ENCODE measurements around the gene DGCR6L. TPM values are rescaled to one million over a fixed set of nuclear protein-coding genes. Genes with fewer than 3 reads are reported as not detected.
"Not testable (repeated sequence)": the region's sequence is repeated elsewhere in the genome, so short reads cannot be mapped to it uniquely, and the experiment has no call there.

DGCR6L gene
- total RNA-seq, 5 donors from 2014 or later (not counting 1 experiment from before 2014, with no cell fraction given), result 34.9 to 50.7 (median 46.7) TPM

GRCh38 chr22:20281473-20281872, 38.4 kb downstream of the DGCR6L start:
- WGBS (ENCODE audit: insufficient coverage), result 69% methylated on average over 3 of the region's 9 CpGs
- H3K4me1 ChIP-seq (ENCODE audit: control insufficient read depth in 1 of 2, extremely low read depth in 1 of 2, insufficient read depth in 2 of 2, low read length in 2 of 2); POLR2A ChIA-PET; H3K27ac ChIP-seq (ENCODE audit: low read length); H3K9me3 Mint-ChIP-seq; H3K4me3 ChIP-seq (ENCODE audit: control insufficient read depth in 1 of 2, extremely low read depth in 1 of 2, low read length in 1 of 2); H3K27me3 Mint-ChIP-seq; CTCF ChIA-PET; H3K9me3 ChIP-seq; H3K27ac Mint-ChIP-seq; H3K36me3 Mint-ChIP-seq; DNase-seq; H3K36me3 ChIP-seq (ENCODE audit: control insufficient read depth in 2 of 2, extremely low read depth in 1 of 2, insufficient read depth in 1 of 2, low read length in 1 of 2); H3K4me3 Mint-ChIP-seq; ATAC-seq (replicated peaks in 1 of 4); H3K4me1 Mint-ChIP-seq: not testable (repeated sequence)
- peaks cover 0 to 13% of the 10 kb centered on the region in 2 experiments for H3K27me3 ChIP-seq (replicated peaks in 1 of 2; ENCODE audit: control insufficient read depth in 2 of 2, extremely low read depth in 1 of 2, insufficient read depth in 2 of 2, low read length in 1 of 2)

GRCh38 chr22:20280866-20281265, 39.0 kb downstream of the DGCR6L start:
- WGBS (ENCODE audit: insufficient coverage), result 100% methylated on average over 1 of the region's 12 CpGs
- H3K4me3 Mint-ChIP-seq, result no peak overlapping the region

GRCh38 chr22:20280163-20280562, 39.7 kb downstream of the DGCR6L start:
- ATAC-seq (replicated peaks in 1 of 4); H3K27ac Mint-ChIP-seq; H3K9me3 Mint-ChIP-seq; H3K27me3 ChIP-seq (replicated peaks in 1 of 2; ENCODE audit: control insufficient read depth in 2 of 2, extremely low read depth in 1 of 2, insufficient read depth in 2 of 2, low read length in 1 of 2); H3K4me1 Mint-ChIP-seq; H3K9me3 ChIP-seq; POLR2A ChIA-PET; H3K36me3 Mint-ChIP-seq; H3K4me3 Mint-ChIP-seq; H3K4me1 ChIP-seq (ENCODE audit: control insufficient read depth in 1 of 2, extremely low read depth in 1 of 2, insufficient read depth in 2 of 2, low read length in 2 of 2); CTCF ChIA-PET; H3K36me3 ChIP-seq (ENCODE audit: control insufficient read depth in 2 of 2, extremely low read depth in 1 of 2, insufficient read depth in 1 of 2, low read length in 1 of 2); DNase-seq; H3K27ac ChIP-seq (ENCODE audit: low read length); H3K4me3 ChIP-seq (ENCODE audit: control insufficient read depth in 1 of 2, extremely low read depth in 1 of 2, low read length in 1 of 2); H3K27me3 Mint-ChIP-seq: not testable (repeated sequence)
- 38% methylated on average over 2 of the region's 21 CpGs for WGBS (ENCODE audit: insufficient coverage)

More at GRCh38 chr22:20280866-20281265, 39.0 kb downstream of the DGCR6L start:
- ChIA-PET CTCF (no interaction called here), POLR2A (no interaction called here)
- H3K27me3 Mint-ChIP-seq, result peaks cover 0 to 2% of the 10 kb centered on the region in 2 donors
- Histone ChIP-seq H3K4me1 (ENCODE audit: control insufficient read depth in 1 of 2, extremely low read depth in 1 of 2, insufficient read depth in 2 of 2, low read length in 2 of 2) (no peaks in the 10 kb centered on the region), H3K36me3 (ENCODE audit: control insufficient read depth in 2 of 2, extremely low read depth in 1 of 2, insufficient read depth in 1 of 2, low read length in 1 of 2) (no peaks in the 10 kb centered on the region), H3K4me3 (ENCODE audit: control insufficient read depth in 1 of 2, extremely low read depth in 1 of 2, low read length in 1 of 2) (no peak overlapping the region), H3K27me3 (replicated peaks in 1 of 2; ENCODE audit: control insufficient read depth in 2 of 2, extremely low read depth in 1 of 2, insufficient read depth in 2 of 2, low read length in 1 of 2) (peaks cover 0 to 11% of the 10 kb centered on the region in 2 experiments), H3K9me3 (no peaks in the 10 kb centered on the region), H3K27ac (ENCODE audit: low read length) (no peak overlapping the region)
- peaks cover 0 to 1% (median 0%) of the 10 kb centered on the region in 3 donors for H3K4me1 Mint-ChIP-seq
- ATAC-seq (replicated peaks in 1 of 4) (no peak), DNase-seq (no peak)
- H3K27ac Mint-ChIP-seq, result no peak overlapping the region
- H3K9me3 Mint-ChIP-seq, result no peaks in the 10 kb centered on the region
- no peaks in the 10 kb centered on the region for H3K36me3 Mint-ChIP-seq

GRCh38 chr22:20279662-20280134, 40.2 kb downstream of the DGCR6L start:
- ATAC-seq (replicated peaks in 1 of 4) (no peak), DNase-seq (no peak)
- 27% methylated on average over 15 of the region's 15 CpGs for WGBS (ENCODE audit: insufficient coverage)
- H3K27ac ChIP-seq (ENCODE audit: low read length), result no peak overlapping the region
- peaks cover 0 to 7% of the 10 kb centered on the region in 2 experiments for H3K27me3 ChIP-seq (replicated peaks in 1 of 2; ENCODE audit: control insufficient read depth in 2 of 2, extremely low read depth in 1 of 2, insufficient read depth in 2 of 2, low read length in 1 of 2)
- H3K27me3 Mint-ChIP-seq, result peaks cover 0 to 2% of the 10 kb centered on the region in 2 donors
- no peaks in the 10 kb centered on the region for H3K36me3 ChIP-seq (ENCODE audit: control insufficient read depth in 2 of 2, extremely low read depth in 1 of 2, insufficient read depth in 1 of 2, low read length in 1 of 2)
- ChIA-PET CTCF (no interaction called here), POLR2A (no interaction called here)
- no peaks in the 10 kb centered on the region for H3K9me3 ChIP-seq
- no peak overlapping the region for H3K4me3 ChIP-seq (ENCODE audit: control insufficient read depth in 1 of 2, extremely low read depth in 1 of 2, low read length in 1 of 2)
- H3K9me3 Mint-ChIP-seq, result no peaks in the 10 kb centered on the region
- no peak overlapping the region for H3K4me3 Mint-ChIP-seq
- peaks cover 0 to 1% (median 0%) of the 10 kb centered on the region in 3 donors for H3K4me1 Mint-ChIP-seq
- H3K36me3 Mint-ChIP-seq, result no peaks in the 10 kb centered on the region
- no peaks in the 10 kb centered on the region for H3K4me1 ChIP-seq (ENCODE audit: control insufficient read depth in 1 of 2, extremely low read depth in 1 of 2, insufficient read depth in 2 of 2, low read length in 2 of 2)
- no peak overlapping the region for H3K27ac Mint-ChIP-seq

- H3K4me1 ChIP-seq (ENCODE audit: control insufficient read depth in 1 of 2, extremely low read depth in 1 of 2, insufficient read depth in 2 of 2, low read length in 2 of 2); H3K9me3 ChIP-seq; CTCF ChIA-PET; H3K36me3 Mint-ChIP-seq; DNase-seq; H3K4me3 ChIP-seq (ENCODE audit: control insufficient read depth in 1 of 2, extremely low read depth in 1 of 2, low read length in 1 of 2); POLR2A ChIA-PET; ATAC-seq (replicated peaks in 1 of 4); H3K27me3 ChIP-seq (replicated peaks in 1 of 2; ENCODE audit: control insufficient read depth in 2 of 2, extremely low read depth in 1 of 2, insufficient read depth in 2 of 2, low read length in 1 of 2); H3K9me3 Mint-ChIP-seq; H3K27me3 Mint-ChIP-seq; H3K27ac Mint-ChIP-seq; H3K4me3 Mint-ChIP-seq; H3K4me1 Mint-ChIP-seq; H3K27ac ChIP-seq (ENCODE audit: low read length); H3K36me3 ChIP-seq (ENCODE audit: control insufficient read depth in 2 of 2, extremely low read depth in 1 of 2, insufficient read depth in 1 of 2, low read length in 1 of 2): not testable (repeated sequence)
- WGBS (ENCODE audit: insufficient coverage), result 100% methylated on average over 3 of the region's 22 CpGs
Measured at GRCh38 chr22:20278726-20279490, 41.0 kb downstream of the DGCR6L start.

- H3K4me1 ChIP-seq (ENCODE audit: control insufficient read depth in 1 of 2, extremely low read depth in 1 of 2, insufficient read depth in 2 of 2, low read length in 2 of 2); H3K27me3 ChIP-seq (replicated peaks in 1 of 2; ENCODE audit: control insufficient read depth in 2 of 2, extremely low read depth in 1 of 2, insufficient read depth in 2 of 2, low read length in 1 of 2); DNase-seq; H3K27me3 Mint-ChIP-seq; POLR2A ChIA-PET; H3K36me3 ChIP-seq (ENCODE audit: control insufficient read depth in 2 of 2, extremely low read depth in 1 of 2, insufficient read depth in 1 of 2, low read length in 1 of 2); H3K4me3 Mint-ChIP-seq; CTCF ChIA-PET; H3K4me3 ChIP-seq (ENCODE audit: control insufficient read depth in 1 of 2, extremely low read depth in 1 of 2, low read length in 1 of 2); H3K9me3 ChIP-seq; H3K27ac ChIP-seq (ENCODE audit: low read length); ATAC-seq (replicated peaks in 1 of 4); H3K27ac Mint-ChIP-seq; H3K9me3 Mint-ChIP-seq; H3K36me3 Mint-ChIP-seq; H3K4me1 Mint-ChIP-seq: not testable (repeated sequence)
- WGBS (ENCODE audit: insufficient coverage), result 64% methylated on average over 5 of the region's 18 CpGs
Measured at GRCh38 chr22:20277936-20278635, 41.8 kb downstream of the DGCR6L start.

Measured in T-cell (primary cell).